Neural progenitor cell (in vitro differentiated cells): ENCODE results near the gene DNAJB5. TPM values are rescaled to one million over a fixed set of nuclear protein-coding genes. Genes with fewer than 3 reads are reported as not detected.

Experiments
- DNase-seq: peaks from one replicate; pipeline ENCODE4 v3.0.0-alpha.2; 2016; ENCODE audit warnings: low spot score
- H2AFZ ChIP-seq: fragments of 200-600 bp; sonication (generic); replicated peaks from 2 replicates; pipeline ENCODE4 v1.6.1; 2016; ENCODE audit warnings: antibody characterized with exemption
- H3F3A ChIP-seq: fragments of 200-600 bp; sonication (generic); 2 replicates; pipeline ENCODE4 v1.6.1; 2016; ENCODE audit warnings: antibody characterized with exemption, low read depth
- H3K27ac ChIP-seq: fragments of 200-600 bp; sonication (generic); 2 replicates; pipeline ENCODE4 v1.5.1; 2016; ENCODE audit warnings: mild to moderate bottlenecking
- H3K27me3 ChIP-seq: fragments of 200-600 bp; sonication (generic); 2 replicates; pipeline ENCODE4 v1.6.1; 2016; ENCODE audit warnings: mild to moderate bottlenecking, moderate library complexity
- H3K36me3 ChIP-seq: fragments of 200-600 bp; sonication (generic); 2 replicates; pipeline ENCODE4 v1.5.1; 2016
- H3K4me1 ChIP-seq: fragments of 200-600 bp; sonication (generic); 2 replicates; pipeline ENCODE4 v1.6.1; 2016; ENCODE audit warnings: mixed run types
- H3K4me2 ChIP-seq: fragments of 200-600 bp; sonication (generic); 2 replicates; pipeline ENCODE4 v1.6.1; 2016
- H3K4me3 ChIP-seq: fragments of 200-600 bp; sonication (generic); 2 replicates; pipeline ENCODE4 v1.5.1; 2016
- H3K79me2 ChIP-seq: fragments of 200-600 bp; sonication (generic); 2 replicates; pipeline ENCODE4 v1.6.1; 2016; ENCODE audit warnings: low read depth
- H3K9ac ChIP-seq: fragments of 200-600 bp; sonication (generic); 2 replicates; pipeline ENCODE4 v1.6.1; 2016
- H3K9me3 ChIP-seq: fragments of 200-600 bp; sonication (generic); 2 replicates; pipeline ENCODE4 v1.5.1; 2016; ENCODE audit warnings: low read depth
- H4K20me1 ChIP-seq: fragments of 200-600 bp; sonication (generic); 2 replicates; pipeline ENCODE4 v1.6.1; 2016; ENCODE audit warnings: low read depth
- H3K27ac Mint-ChIP-seq: 3 replicates; pipeline ENCODE4 v1.8.0; 2021; ENCODE audit warnings: mixed read lengths
- H3K27me3 Mint-ChIP-seq: 2 replicates; pipeline ENCODE4 v1.8.0; 2022; ENCODE audit warnings: low read depth, mild to moderate bottlenecking, inconsistent platforms, moderate library complexity, mixed read lengths; ENCODE audit not compliant: insufficient read depth
- H3K36me3 Mint-ChIP-seq: 3 replicates; pipeline ENCODE4 v1.8.0; 2021; ENCODE audit warnings: mixed read lengths
- H3K4me1 Mint-ChIP-seq: 3 replicates; pipeline ENCODE4 v1.8.0; 2021; ENCODE audit warnings: mixed read lengths
- H3K4me3 Mint-ChIP-seq: 3 replicates; pipeline ENCODE4 v1.8.0; 2021; ENCODE audit warnings: mild to moderate bottlenecking, moderate library complexity, mixed read lengths
- H3K9me3 Mint-ChIP-seq: 3 replicates; pipeline ENCODE4 v1.8.0; 2020; ENCODE audit warnings: mixed read lengths
- EZH2 ChIP-seq: fragments of 200-600 bp; sonication (generic); IDR thresholded peaks from 2 replicates; pipeline ENCODE4 v1.6.1; 2017; ENCODE audit warnings: antibody characterized with exemption, mild to moderate bottlenecking, moderate library complexity
- EZH2phosphoT487 ChIP-seq: fragments of 200-600 bp; sonication (generic); IDR thresholded peaks from 2 replicates; pipeline ENCODE4 v1.6.1; 2017; ENCODE audit warnings: antibody characterized with exemption
- total RNA-seq: library from RNA; depleted of rRNA; stranded (reverse); fragments of >200 nt; gene quantifications from 2 replicates; pipeline ENCODE4 v1.2.3, GENCODE V29; 2015; ENCODE audit warnings: low replicate concordance
- TF ChIP-seq, protein P1 (sequence below): fragments of 200-600 bp; sonication (generic); IDR thresholded peaks from 2 replicates; pipeline ENCODE4 v1.5.1; 2017; ENCODE audit warnings: antibody characterized with exemption, mild to moderate bottlenecking

DNAJB5 gene
- total RNA-seq, 1 donor from 2014 or later, result 17.4 TPM

GRCh38 chr9:35029852-35030251 is 40.3 kb downstream of the DNAJB5 start:
- Histone ChIP-seq H3K27ac (no peak overlapping the region), H4K20me1 (no peaks in the 10 kb centered on the region), H2AFZ (no peak overlapping the region), H3F3A (no peaks in the 10 kb centered on the region), H3K4me3 (no peak overlapping the region), H3K27me3 (no peaks in the 10 kb centered on the region), H3K9ac (no peak overlapping the region), H3K4me1 (peaks cover 10% of the 10 kb centered on the region), H3K36me3 (no peaks in the 10 kb centered on the region), H3K79me2 (no peaks in the 10 kb centered on the region), H3K9me3 (no peaks in the 10 kb centered on the region), H3K4me2 (no peak overlapping the region)
- H3K4me3 Mint-ChIP-seq, result no peak overlapping the region
- no peak overlapping the region for H3K27ac Mint-ChIP-seq
- DNase-seq, result no peak
- no peaks in the 10 kb centered on the region for H3K36me3 Mint-ChIP-seq
- H3K27me3 Mint-ChIP-seq, result no peaks in the 10 kb centered on the region
- TF ChIP-seq EZH2phosphoT487 (no peak), EZH2 (no peak)
- TF ChIP-seq, protein P1, sequence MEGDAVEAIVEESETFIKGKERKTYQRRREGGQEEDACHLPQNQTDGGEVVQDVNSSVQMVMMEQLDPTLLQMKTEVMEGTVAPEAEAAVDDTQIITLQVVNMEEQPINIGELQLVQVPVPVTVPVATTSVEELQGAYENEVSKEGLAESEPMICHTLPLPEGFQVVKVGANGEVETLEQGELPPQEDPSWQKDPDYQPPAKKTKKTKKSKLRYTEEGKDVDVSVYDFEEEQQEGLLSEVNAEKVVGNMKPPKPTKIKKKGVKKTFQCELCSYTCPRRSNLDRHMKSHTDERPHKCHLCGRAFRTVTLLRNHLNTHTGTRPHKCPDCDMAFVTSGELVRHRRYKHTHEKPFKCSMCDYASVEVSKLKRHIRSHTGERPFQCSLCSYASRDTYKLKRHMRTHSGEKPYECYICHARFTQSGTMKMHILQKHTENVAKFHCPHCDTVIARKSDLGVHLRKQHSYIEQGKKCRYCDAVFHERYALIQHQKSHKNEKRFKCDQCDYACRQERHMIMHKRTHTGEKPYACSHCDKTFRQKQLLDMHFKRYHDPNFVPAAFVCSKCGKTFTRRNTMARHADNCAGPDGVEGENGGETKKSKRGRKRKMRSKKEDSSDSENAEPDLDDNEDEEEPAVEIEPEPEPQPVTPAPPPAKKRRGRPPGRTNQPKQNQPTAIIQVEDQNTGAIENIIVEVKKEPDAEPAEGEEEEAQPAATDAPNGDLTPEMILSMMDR, result no peak
- no peaks in the 10 kb centered on the region for H3K9me3 Mint-ChIP-seq
- H3K4me1 Mint-ChIP-seq, result no peaks in the 10 kb centered on the region

DNA sequence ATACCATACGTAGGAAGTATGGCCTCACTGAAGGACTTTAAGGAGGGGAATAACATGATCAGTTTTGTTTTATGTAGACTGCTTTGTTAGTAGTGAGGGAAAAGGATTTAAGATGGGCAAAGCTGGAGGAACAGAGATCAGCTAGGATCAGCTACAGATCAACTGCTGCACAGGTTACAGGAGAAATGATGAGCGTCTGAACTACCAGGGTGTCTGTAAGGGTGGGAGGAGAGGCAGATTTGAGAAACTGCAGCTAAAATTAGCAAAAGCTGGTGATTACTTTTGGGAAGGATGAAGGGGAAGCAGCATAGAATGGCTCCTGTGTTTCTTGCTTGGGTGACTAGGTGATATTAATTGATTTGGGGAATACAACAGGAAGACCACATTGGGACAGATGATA is 43.6 kb downstream of the DNAJB5 start:
- no peaks in the 10 kb centered on the region for H4K20me1 ChIP-seq
- no peak overlapping the region for H3K9ac ChIP-seq
- TF ChIP-seq EZH2phosphoT487 (no peak), EZH2 (no peak)
- TF ChIP-seq, protein P1, result no peak
- H3K4me1 ChIP-seq, result no peaks in the 10 kb centered on the region
- H3F3A ChIP-seq, result no peaks in the 10 kb centered on the region
- H3K27ac ChIP-seq, result no peak overlapping the region
- H3K79me2 ChIP-seq, result no peaks in the 10 kb centered on the region
- Mint-ChIP-seq H3K4me1 (no peaks in the 10 kb centered on the region), H3K4me3 (no peak overlapping the region), H3K9me3 (no peaks in the 10 kb centered on the region), H3K27ac (no peak overlapping the region), H3K27me3 (no peaks in the 10 kb centered on the region), H3K36me3 (peaks cover 2% of the 10 kb centered on the region)
- no peak for DNase-seq
- H2AFZ ChIP-seq, result no peak overlapping the region
- no peaks in the 10 kb centered on the region for H3K9me3 ChIP-seq
- no peaks in the 10 kb centered on the region for H3K27me3 ChIP-seq
- no peak overlapping the region for H3K4me3 ChIP-seq
- no peaks in the 10 kb centered on the region for H3K36me3 ChIP-seq
- H3K4me2 ChIP-seq, result no peak overlapping the region

- H3K9me3 Mint-ChIP-seq, result no peaks in the 10 kb centered on the region
- H3K4me1 ChIP-seq, result no peaks in the 10 kb centered on the region
- H3K36me3 ChIP-seq, result no peaks in the 10 kb centered on the region
- H3K27me3 Mint-ChIP-seq, result peaks cover 2% of the 10 kb centered on the region
- H3K4me3 Mint-ChIP-seq, result no peak overlapping the region
- no peak overlapping the region for H3K9ac ChIP-seq
- no peak overlapping the region for H3K4me2 ChIP-seq
- H3K4me1 Mint-ChIP-seq, result no peaks in the 10 kb centered on the region
- peaks cover 2% of the 10 kb centered on the region for H3K36me3 Mint-ChIP-seq
- DNase-seq, result no peak
- H2AFZ ChIP-seq, result no peak overlapping the region
- TF ChIP-seq EZH2phosphoT487 (no peak), EZH2 (no peak)
- TF ChIP-seq, protein P1, result no peak
- no peak overlapping the region for H3K27ac ChIP-seq
- no peaks in the 10 kb centered on the region for H3K27me3 ChIP-seq
- no peaks in the 10 kb centered on the region for H3F3A ChIP-seq
- no peaks in the 10 kb centered on the region for H3K79me2 ChIP-seq
- H3K4me3 ChIP-seq, result no peak overlapping the region
- no peaks in the 10 kb centered on the region for H4K20me1 ChIP-seq
- H3K9me3 ChIP-seq, result no peaks in the 10 kb centered on the region
- H3K27ac Mint-ChIP-seq, result no peak overlapping the region
These were observed 46.5 kb downstream of the DNAJB5 start for GRCh38 chr9:35035851-35036701.
